AG04450 (cell line): ENCODE data around the gene ARHGAP1. TPM values are rescaled to one million over a fixed set of nuclear protein-coding genes. Genes with fewer than 3 reads are reported as not detected.

ENCODE experiments used
- CTCF ChIA-PET: fragments of 300-600, 350-600 bp; formaldehyde crosslinking; extraction: SDS; loops from one replicate; lab custom pipeline; 2022; ENCODE audit warnings: antibody characterized with exemption, inconsistent platforms; lab: Charles Lee
- POLR2A ChIA-PET: fragments of 350-600 bp; formaldehyde crosslinking; extraction: SDS; loops from one replicate; lab custom pipeline; 2021; ENCODE audit warnings: antibody characterized with exemption, inconsistent platforms; lab: Yijun Ruan, JAX
- DNase-seq: peaks from one replicate; pipeline ENCODE4 v3.0.0-alpha.2; 2011; ENCODE audit warnings: low read depth, low spot score
- H3K27ac ChIP-seq: one replicate; pipeline ENCODE4 v1.5.1; 2012; ENCODE audit warnings: low read depth, low read length, control low read depth
- H3K27me3 ChIP-seq: one replicate; pipeline ENCODE4 v1.6.0; 2012; ENCODE audit warnings: low read length; ENCODE audit not compliant: control insufficient read depth, insufficient read depth
- H3K4me3 ChIP-seq: 2 replicates; pipeline ENCODE4 v1.5.1; 2011; ENCODE audit warnings: mild to moderate bottlenecking, low read depth, low read length, control low read depth
- H3K9me3 ChIP-seq: 2 replicates; pipeline ENCODE4 v1.5.1; 2012; ENCODE audit warnings: low read length; ENCODE audit not compliant: control insufficient read depth, insufficient read depth
- CTCF ChIP-seq: IDR thresholded peaks from 2 replicates; pipeline ENCODE4 v1.5.1; 2011; ENCODE audit warnings: low read depth, low read length, control low read depth, inconsistent platforms
- polyA plus RNA-seq: library from polyadenylated mRNA; depleted of rRNA; stranded (reverse); fragments of >200 nt; gene quantifications from 2 replicates; pipeline ENCODE4 v1.2.3, GENCODE V29; 2011

Gene ARHGAP1
- polyA plus RNA-seq, 1 experiment: 42.4 TPM

- peak overlapping the region; percentile 11 for H3K4me3 ChIP-seq
- no peaks in the 10 kb centered on the region for H3K27me3 ChIP-seq
- peak; percentile 91 for DNase-seq
- no peak for TF ChIP-seq CTCF
- POLR2A ChIA-PET: interaction anchor here (0.6 to 1.3 kb wide), 10 partner anchors 11 to 172 kb away, joined by 3 to 6 read pairs (median 3); partner anchors contain the start of genes ARHGAP1, ATG13 and ZNF408
- CTCF ChIA-PET: interaction anchor here (0.6 to 0.7 kb wide), 2 partner anchors 120 to 159 kb away, joined by 3 read pairs; no protein-coding TSS in a partner anchor
- no peaks in the 10 kb centered on the region for H3K9me3 ChIP-seq
- peak overlapping the region; percentile 99 for H3K27ac ChIP-seq
Measured at GRCh38 chr11:46649180-46649738, 51.2 kb downstream of the ARHGAP1 start.

GRCh38 chr11:46643986-46644385 lies 56.4 kb downstream of the ARHGAP1 start:
- H3K27ac ChIP-seq: no peak overlapping the region
- no peak for DNase-seq
- TF ChIP-seq CTCF: no peak
- no peak overlapping the region for H3K4me3 ChIP-seq
- POLR2A ChIA-PET: no interaction called here
- H3K27me3 ChIP-seq: no peaks in the 10 kb centered on the region
- no peaks in the 10 kb centered on the region for H3K9me3 ChIP-seq
- CTCF ChIA-PET: no interaction called here

- Histone ChIP-seq H3K27ac (no peak overlapping the region), H3K27me3 (no peaks in the 10 kb centered on the region), H3K9me3 (no peaks in the 10 kb centered on the region), H3K4me3 (no peak overlapping the region)
- TF ChIP-seq CTCF: no peak
- POLR2A ChIA-PET: no interaction called here
- no peak for DNase-seq
- CTCF ChIA-PET: interaction anchor here (1.1 kb wide), 1 partner anchor 20 kb away, joined by 3 read pairs; no protein-coding TSS in a partner anchor
Measured at GRCh38 chr11:46643531-46643930, 56.9 kb downstream of the ARHGAP1 start.

GRCh38 chr11:46642627-46643335 lies 57.6 kb downstream of the ARHGAP1 start:
- Histone ChIP-seq H3K27ac (no peak overlapping the region), H3K4me3 (no peak overlapping the region), H3K9me3 (no peaks in the 10 kb centered on the region), H3K27me3 (no peaks in the 10 kb centered on the region)
- ChIA-PET CTCF (interaction anchor here (1.0 to 2.6 kb wide), 3 partner anchors 8 to 25 kb away, joined by 3 to 11 read pairs (median 3); partner anchors contain the start of gene ATG13), POLR2A (interaction anchor here (0.6 kb wide), 1 partner anchor 18 kb away, joined by 3 read pairs; no protein-coding TSS in a partner anchor)
- no peak for TF ChIP-seq CTCF
- no peak for DNase-seq

- ChIA-PET CTCF (interaction anchor here (0.6 to 2.6 kb wide), 3 partner anchors 8 to 112 kb away, joined by 3 to 11 read pairs (median 5); partner anchors contain the start of gene ATG13), POLR2A (interaction anchor here (0.6 kb wide), 2 partner anchors 17 to 124 kb away, joined by 3 to 5 read pairs; no protein-coding TSS in a partner anchor)
- H3K27ac ChIP-seq: no peak overlapping the region
Measured at GRCh38 chr11:46641639-46642038, 58.8 kb downstream of the ARHGAP1 start.

More at GRCh38 chr11:46641639-46642038, 58.8 kb downstream of the ARHGAP1 start:
- no peak for DNase-seq
- Histone ChIP-seq H3K9me3 (no peaks in the 10 kb centered on the region), H3K27me3 (no peaks in the 10 kb centered on the region), H3K4me3 (no peak overlapping the region)
- no peak for TF ChIP-seq CTCF
